ENCODE data around the gene TTLL8. TPM values are rescaled to one million over a fixed set of nuclear protein-coding genes. Genes with fewer than 3 reads are reported as not detected.

The TTLL8 gene
- total and polyA plus RNA-seq, 7 donors = not detected

- no peak for ATAC-seq
- no peak for DNase-seq
- H3K4me3 ChIP-seq = no peak overlapping the region
- TF ChIP-seq CTCF (IDR thresholded peaks at IDR 0.05) = no peak
- intact Hi-C loops (cut with DNase I) = no loop called here
- no peaks in the 10 kb centered on the region for H3K9me3 ChIP-seq
- peaks cover 0 to 11% (median 0%) of the 10 kb centered on the region in 3 donors for H3K27me3 ChIP-seq (ENCODE audit: insufficient read depth in 3 of 3, low read length in 2 of 3)
- H3K36me3 ChIP-seq (ENCODE audit: insufficient read depth in 1 of 2, low read depth in 1 of 2) = no peaks in the 10 kb centered on the region
- H3K27ac ChIP-seq = no peak overlapping the region
- no peaks in the 10 kb centered on the region for H3K4me1 ChIP-seq
- 75 to 78% (median 76%) methylated on average over 22 to 28 of the region's 28 CpGs for WGBS, 3 donors
These were observed 14.8 kb upstream of the TTLL8 start for GRCh38 chr22:50072714-50073538.

- no peak for ATAC-seq
- no peaks in the 10 kb centered on the region for H3K9me3 ChIP-seq
- H3K27me3 ChIP-seq (ENCODE audit: insufficient read depth in 3 of 3, low read length in 2 of 3) = peaks cover 0 to 11% (median 0%) of the 10 kb centered on the region in 3 donors
- WGBS, 3 donors = 90 to 93% (median 91%) methylated on average over 6 to 9 of the region's 9 CpGs
- no peaks in the 10 kb centered on the region for H3K4me1 ChIP-seq
- intact Hi-C loops (cut with DNase I) = no loop called here
- H3K27ac ChIP-seq = no peak overlapping the region
- no peaks in the 10 kb centered on the region for H3K36me3 ChIP-seq (ENCODE audit: insufficient read depth in 1 of 2, low read depth in 1 of 2)
- H3K4me3 ChIP-seq = no peak overlapping the region
- no peak for TF ChIP-seq CTCF (IDR thresholded peaks at IDR 0.05)
- DNase-seq = no peak
These were observed 14.1 kb upstream of the TTLL8 start for GRCh38 chr22:50072167-50072555.

GRCh38 chr22:50071432-50072166 is 13.5 kb upstream of the TTLL8 start:
- intact Hi-C loops (cut with DNase I) = no loop called here
- H3K36me3 ChIP-seq (ENCODE audit: insufficient read depth in 1 of 2, low read depth in 1 of 2) = no peaks in the 10 kb centered on the region
- peaks cover 0 to 13% (median 0%) of the 10 kb centered on the region in 3 donors for H3K27me3 ChIP-seq (ENCODE audit: insufficient read depth in 3 of 3, low read length in 2 of 3)
- H3K9me3 ChIP-seq = no peaks in the 10 kb centered on the region
- no peaks in the 10 kb centered on the region for H3K4me1 ChIP-seq
- ATAC-seq (no peak), DNase-seq (no peak)
- no peak for TF ChIP-seq CTCF (IDR thresholded peaks at IDR 0.05)
- WGBS, 3 donors = 81 to 88% (median 84%) methylated on average over 14 of the region's 14 CpGs
- H3K27ac ChIP-seq = no peak overlapping the region
- H3K4me3 ChIP-seq = no peak overlapping the region

- WGBS, 3 donors = 72 to 83% (median 81%) methylated on average over 8 of the region's 8 CpGs
These were observed 12.3 kb upstream of the TTLL8 start for GRCh38 chr22:50070366-50070765.

More at GRCh38 chr22:50070366-50070765, 12.3 kb upstream of the TTLL8 start:
- H3K4me1 ChIP-seq = no peaks in the 10 kb centered on the region
- H3K36me3 ChIP-seq (ENCODE audit: insufficient read depth in 1 of 2, low read depth in 1 of 2) = no peaks in the 10 kb centered on the region
- intact Hi-C loops (cut with DNase I) = no loop called here
- no peak overlapping the region for H3K27ac ChIP-seq
- no peaks in the 10 kb centered on the region for H3K9me3 ChIP-seq
- no peak overlapping the region for H3K4me3 ChIP-seq
- H3K27me3 ChIP-seq (ENCODE audit: insufficient read depth in 3 of 3, low read length in 2 of 3) = peaks cover 0 to 20% (median 2%) of the 10 kb centered on the region in 3 donors
- no peak for DNase-seq
- TF ChIP-seq CTCF (IDR thresholded peaks at IDR 0.05) = no peak
- no peak for ATAC-seq

All from psoas muscle (tissue), 8 donors.